A549 (cell line): ENCODE results near the gene C11orf68. TPM values are rescaled to one million over a fixed set of nuclear protein-coding genes. Genes with fewer than 3 reads are reported as not detected.

ENCODE experiments used
- ATAC-seq, 2 experiments: fragments of 200-7000 bp in 1 of 2; fragments of >200 bp in 1 of 2; cut with Nextera tagmentation in 1 of 2; cut with Tn5 transposase in 1 of 2; 3 replicates each; pipeline versions ENCODE4 v1.8.0 to v1.9.1; 2018 to 2020; ENCODE audit warnings: mild to moderate bottlenecking in 1 of 2, moderate library complexity in 1 of 2
- CTCF ChIA-PET: fragments of 300-600 bp; sonication (Branson Sonifier 250); formaldehyde crosslinking; extraction: SDS; loops from one replicate; lab custom pipeline; 2021; ENCODE audit warnings: antibody characterized with exemption, inconsistent platforms; lab: Yijun Ruan, JAX
- POLR2A ChIA-PET: fragments of 350-600 bp; formaldehyde crosslinking; extraction: SDS; loops from one replicate; lab custom pipeline; 2021; ENCODE audit warnings: antibody characterized with exemption, inconsistent platforms; lab: Yijun Ruan, JAX
- DNase-seq, 2 experiments: peaks; one replicate each; pipeline versions ENCODE4 v3.0.0 to v3.0.0-alpha.2; 2011 to 2016; ENCODE audit warnings: low read depth in 1 of 2, low spot score in 1 of 2
- FAIRE-seq: peaks from 2 replicates; lab custom pipeline; 2011; peaks lifted over from hg19 to GRCh38; lab: Jason Lieb, UNC
- H3K27ac ChIP-seq, 2 experiments: fragments of >200 bp; sonication (Bioruptor Twin); formaldehyde crosslinking; 3 replicates each; pipeline ENCODE4 v1.5.1; 2016 to 2017
- H3K4me1 ChIP-seq: fragments of >200 bp; sonication (Bioruptor Twin); formaldehyde crosslinking; 3 replicates; pipeline ENCODE4 v1.6.1; 2016
- H3K4me2 ChIP-seq: fragments of >200 bp; sonication (Bioruptor Twin); formaldehyde crosslinking; 3 replicates; pipeline ENCODE4 v1.6.1; 2016
- H3K4me3 ChIP-seq: fragments of >200 bp; sonication (Bioruptor Twin); formaldehyde crosslinking; 3 replicates; pipeline ENCODE4 v1.5.1; 2016
- H3K9me3 ChIP-seq: fragments of >200 bp; sonication (Bioruptor Twin); formaldehyde crosslinking; 3 replicates; pipeline ENCODE4 v1.6.1; 2016
- CBX8 ChIP-seq: fragments of 200-600 bp; sonication (generic); IDR thresholded peaks from 2 replicates; pipeline ENCODE4 v1.6.1; 2016
- EHF ChIP-seq: fragments of 250-450 bp; sonication (Bioruptor Pico); IDR thresholded peaks from 2 replicates; pipeline ENCODE4 v1.5.0; 2020; ENCODE audit warnings: mild to moderate bottlenecking
- EP300 ChIP-seq, 2 experiments: fragments of >200 bp; sonication (Bioruptor Twin); formaldehyde crosslinking; IDR thresholded peaks; 2 replicates in 1 of 2; 3 replicates in 1 of 2; pipeline ENCODE4 v1.6.1; 2016 to 2017
- FOSL2 ChIP-seq, 2 experiments: fragments of 450-650 bp in 1 of 2; fragments of >200 bp in 1 of 2; sonication (Bioruptor Twin) in 1 of 2; formaldehyde crosslinking; IDR thresholded peaks; 2 replicates each; pipeline versions ENCODE4 v1.5.0 to v1.6.1; 2016 to 2020; ENCODE audit warnings: mild to moderate bottlenecking in 1 of 2, moderate library complexity in 1 of 2
- HOXB5 ChIP-seq: fragments of 250-450 bp; sonication (Bioruptor Pico); IDR thresholded peaks from 2 replicates; pipeline ENCODE4 v1.5.0; 2020; ENCODE audit warnings: mild to moderate bottlenecking, moderate library complexity
- JUNB ChIP-seq: fragments of >200 bp; sonication (Bioruptor Twin); formaldehyde crosslinking; IDR thresholded peaks from 2 replicates; pipeline ENCODE4 v1.6.1; 2016
- NPAS2 ChIP-seq: fragments of 250-450 bp; sonication (Bioruptor Pico); IDR thresholded peaks from 2 replicates; pipeline ENCODE4 v1.8.0; 2022; ENCODE audit warnings: mild to moderate bottlenecking, moderate library complexity, borderline replicate concordance
- PBX3 ChIP-seq: IDR thresholded peaks from 2 replicates; pipeline ENCODE4 v1.6.1; 2012
- RAD21 ChIP-seq, 2 experiments: fragments of >200 bp in 1 of 2; sonication (Bioruptor Twin) in 1 of 2; formaldehyde crosslinking in 1 of 2; IDR thresholded peaks in 1 of 2; conservative IDR thresholded peaks in 1 of 2; 2 replicates in 1 of 2; 3 replicates in 1 of 2; pipeline ENCODE4 v1.6.1; 2012 to 2018; ENCODE audit warnings: inconsistent platforms in 1 of 2
- RFX5 ChIP-seq: fragments of 450-650 bp; IDR thresholded peaks from 2 replicates; pipeline ENCODE4 v1.7.1; 2014; ENCODE audit warnings: antibody characterized with exemption, mild to moderate bottlenecking, moderate library complexity
- SMC3 ChIP-seq: fragments of >200 bp; sonication (Bioruptor Twin); formaldehyde crosslinking; IDR thresholded peaks from 3 replicates; pipeline ENCODE4 v1.6.1; 2018; ENCODE audit warnings: inconsistent platforms
- SREBF2 ChIP-seq: fragments of 450-650 bp; IDR thresholded peaks from 2 replicates; pipeline ENCODE4 v1.6.1; 2014; ENCODE audit warnings: mild to moderate bottlenecking, moderate library complexity
- ZNF302 ChIP-seq: fragments of 250-450 bp; sonication (Bioruptor Pico); IDR thresholded peaks from 2 replicates; pipeline ENCODE4 v1.9.0; 2021; ENCODE audit warnings: inconsistent platforms, mild to moderate bottlenecking, moderate library complexity
- ZSCAN20 ChIP-seq: fragments of 250-450 bp; sonication (Bioruptor Pico); IDR thresholded peaks from 2 replicates; pipeline ENCODE4 v1.8.0; 2022; ENCODE audit warnings: mild to moderate bottlenecking, moderate library complexity
- WGBS: methylation state at CpG from one replicate; pipeline ENCODE4 v1.1.6; 2017; ENCODE audit errors: missing lambda C conversion rate; 5-methylcytosine and 5-hydroxymethylcytosine counted together
- polyA plus RNA-seq, 4 experiments: library from polyadenylated mRNA; depleted of rRNA in 3 of 4; stranded (reverse); fragments of >200 nt; fragmentation: RNase III in 1 of 4; extraction: RNeasy Plus Mini Kit Qiagen cat#74134 plus additional on column Dnase treatment in 1 of 4; gene quantifications; 2 replicates in 3 of 4; 3 replicates in 1 of 4; pipeline ENCODE4 v1.2.3, GENCODE V29; 2011 to 2017
- TF ChIP-seq, protein P1 (sequence below): fragments of 450-650 bp; IDR thresholded peaks from 2 replicates; pipeline ENCODE4 v1.6.1; 2014; ENCODE audit warnings: antibody characterized with exemption

Gene C11orf68
- polyA plus RNA-seq, 2 of the 4 experiments (the other 2 are of a cell fraction), result 10.6 to 17.0 TPM

DNA sequence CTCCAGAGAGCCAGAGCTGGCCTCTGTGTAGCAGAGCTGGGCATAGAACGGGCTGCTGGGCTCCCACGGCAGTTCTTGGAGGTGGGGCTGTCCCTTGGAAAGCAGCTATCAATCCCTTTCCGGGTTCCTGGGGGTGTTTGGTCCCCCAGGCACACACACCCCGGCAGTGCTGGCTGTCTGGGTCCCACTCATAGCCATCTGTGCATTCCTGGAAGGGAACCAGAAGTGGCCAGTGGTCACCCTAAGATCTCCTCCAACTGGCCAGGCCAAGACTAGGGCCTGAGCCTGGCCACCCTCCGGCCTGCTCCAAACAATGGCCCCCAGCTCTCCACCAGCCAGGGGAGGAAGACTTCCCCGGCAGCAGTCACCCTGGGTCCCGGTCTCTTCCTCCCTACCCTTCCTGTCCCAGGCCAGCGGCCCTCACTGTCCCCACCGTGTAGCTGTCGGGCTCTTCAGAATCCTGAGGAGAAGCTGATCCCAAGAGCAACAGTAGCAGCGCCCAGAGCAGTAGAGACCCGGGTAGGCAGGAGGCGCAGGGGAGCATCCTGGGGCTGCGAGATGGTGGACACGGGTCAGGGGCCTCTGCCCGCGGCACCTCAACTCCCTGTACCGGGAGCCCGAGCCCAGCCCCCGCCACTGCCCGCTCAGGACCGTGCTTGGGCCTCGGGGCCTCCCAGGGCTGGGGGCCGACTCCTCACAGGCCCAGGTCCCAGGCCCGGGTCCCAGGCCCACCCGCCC is 46.9 kb downstream of the C11orf68 start:
- TF ChIP-seq EP300 (IDR thresholded peaks at IDR 0.05), result no peak
- TF ChIP-seq HOXB5 (CRISPR knock-in tag), result no peak
- TF ChIP-seq, protein P1, sequence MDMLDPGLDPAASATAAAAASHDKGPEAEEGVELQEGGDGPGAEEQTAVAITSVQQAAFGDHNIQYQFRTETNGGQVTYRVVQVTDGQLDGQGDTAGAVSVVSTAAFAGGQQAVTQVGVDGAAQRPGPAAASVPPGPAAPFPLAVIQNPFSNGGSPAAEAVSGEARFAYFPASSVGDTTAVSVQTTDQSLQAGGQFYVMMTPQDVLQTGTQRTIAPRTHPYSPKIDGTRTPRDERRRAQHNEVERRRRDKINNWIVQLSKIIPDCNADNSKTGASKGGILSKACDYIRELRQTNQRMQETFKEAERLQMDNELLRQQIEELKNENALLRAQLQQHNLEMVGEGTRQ, result no peak
- no peak for TF ChIP-seq FOSL2 (IDR thresholded peaks at IDR 0.05)
- TF ChIP-seq FOSL2 (CRISPR knock-in tag; IDR thresholded peaks at IDR 0.05), result no peak
- no peak for TF ChIP-seq RFX5
- WGBS, result 90% methylated on average over 14 of the region's 26 CpGs
- POLR2A ChIA-PET, result interaction anchor here (0.6 to 1.8 kb wide), 5 partner anchors 12 to 19 kb away, joined by 3 to 10 read pairs (median 6); partner anchors contain the start of genes FIBP and MUS81
- CTCF ChIA-PET, result interaction anchor here (1.1 to 7.5 kb wide), 3 partner anchors 11 to 18 kb away, joined by 4 to 158 read pairs (median 78); partner anchors contain the start of genes CFL1, FIBP and MUS81
- Histone ChIP-seq H3K4me1 (peaks cover 6% of the 10 kb centered on the region), H3K27ac (peak overlapping the region in 1 of 2 experiments; percentile 82; a peak in 3 of 6 replicates), H3K9me3 (no peaks in the 10 kb centered on the region), H3K4me2 (no peak overlapping the region), H3K4me3 (no peak overlapping the region)
- no peak for FAIRE-seq
- ATAC-seq, result peak; percentile 1 to 6; a peak in 1 of 6 replicates
- no peak for DNase-seq

DNA sequence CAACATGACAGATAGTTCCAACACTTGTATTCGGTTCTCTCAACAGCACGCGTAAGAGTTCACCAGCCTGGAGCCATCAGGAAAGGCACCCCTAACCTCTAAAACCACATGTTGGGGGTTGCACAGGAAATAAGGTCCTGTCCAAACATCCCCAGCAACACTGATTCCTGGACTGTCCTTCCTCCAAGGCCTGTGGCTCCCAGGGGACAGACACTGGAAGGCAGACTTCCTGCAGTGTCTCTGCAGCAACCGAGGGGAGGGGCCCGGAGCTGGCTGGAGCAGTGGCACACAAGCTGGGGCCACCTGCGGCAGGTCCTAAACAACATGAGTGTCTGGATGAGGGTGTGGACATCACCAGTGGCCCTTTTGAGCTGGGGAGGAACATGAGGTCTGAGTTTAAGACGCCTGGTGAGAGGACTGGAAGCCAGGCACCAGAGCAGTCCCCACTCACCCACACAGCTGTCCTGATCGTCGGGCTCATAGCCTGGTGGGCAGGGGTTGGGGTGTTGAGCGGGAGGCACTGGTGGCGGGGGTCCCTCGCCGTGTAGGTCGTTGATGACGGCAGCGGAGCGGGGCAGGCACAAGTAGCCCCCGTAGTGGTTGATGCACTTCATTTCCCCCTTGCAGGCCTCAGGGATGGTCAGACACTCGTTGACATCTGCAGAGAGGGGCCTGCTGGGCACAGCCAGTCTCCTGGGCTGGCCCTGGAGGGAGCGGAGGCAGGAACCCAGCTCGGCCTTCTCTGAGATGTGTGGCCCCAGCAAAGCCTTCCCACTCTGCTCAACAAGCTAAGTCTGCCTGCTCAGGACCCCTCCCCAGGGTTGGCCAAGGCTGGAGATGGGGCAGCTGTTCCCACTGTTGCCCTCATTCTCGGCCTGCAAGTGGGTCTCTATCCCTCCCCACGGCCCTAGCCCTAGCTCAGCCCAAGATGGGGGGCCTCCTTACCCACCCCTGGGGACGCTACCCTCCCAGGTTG is 47.9 kb downstream of the C11orf68 start:
- no peak overlapping the region for H3K4me2 ChIP-seq

DNA sequence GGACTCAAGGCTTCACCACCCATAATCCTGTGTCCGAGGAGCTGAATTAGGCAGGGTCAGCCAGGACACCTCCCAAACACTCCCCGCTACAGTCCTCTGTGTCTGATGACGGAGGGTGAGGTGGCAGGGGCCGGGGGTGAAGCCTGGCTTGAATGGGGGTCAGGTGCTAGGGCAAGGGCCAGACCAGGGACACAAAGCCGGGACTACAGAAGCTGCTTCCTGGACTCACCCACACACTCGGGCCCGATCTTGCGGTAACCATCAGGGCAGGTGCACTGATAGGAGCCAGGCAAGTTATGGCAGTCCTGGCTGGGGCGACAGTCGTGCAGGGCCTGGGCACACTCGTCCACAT is 48.6 kb downstream of the C11orf68 start:
- DNase-seq (no peak), ATAC-seq (peak; percentile 1 to 5; a peak in 3 of 6 replicates)
- POLR2A ChIA-PET, result interaction anchor here (0.8 to 2.9 kb wide), 3 partner anchors 11 to 18 kb away, joined by 3 to 15 read pairs (median 4); partner anchors contain the start of genes FIBP and MUS81
- H3K27ac ChIP-seq, result no peak overlapping the region
- no peak overlapping the region for H3K4me2 ChIP-seq
- WGBS, result 88% methylated on average over 10 of the region's 11 CpGs
- TF ChIP-seq ZNF302, result no peak
- no peak for TF ChIP-seq RAD21 (conservative IDR thresholded peaks at IDR 0.05 in 1 of 2, IDR thresholded peaks at IDR 0.05 in 1 of 2)
- no peak for TF ChIP-seq EHF (CRISPR knock-in tag)
- TF ChIP-seq, all 56 proteins: peak for 0
- no peak for FAIRE-seq
- CTCF ChIA-PET, result interaction anchor here (1.3 to 7.5 kb wide), 4 partner anchors 10 to 159 kb away, joined by 3 to 158 read pairs (median 45); partner anchors contain the start of genes C11orf68, CFL1, FIBP and KAT5
- Histone ChIP-seq H3K4me1 (peaks cover 6% of the 10 kb centered on the region), H3K4me3 (no peak overlapping the region), H3K9me3 (no peaks in the 10 kb centered on the region)

More for the DNA sequence above, 47.9 kb downstream of the C11orf68 start:
- ChIA-PET CTCF (interaction anchor here (1.1 to 7.5 kb wide), 5 partner anchors 10 to 159 kb away, joined by 3 to 158 read pairs (median 12); partner anchors contain the start of genes C11orf68, CFL1, FIBP and KAT5), POLR2A (interaction anchor here (0.8 to 2.9 kb wide), 7 partner anchors 10 to 18 kb away, joined by 3 to 15 read pairs (median 6); partner anchors contain the start of genes FIBP and MUS81)
- peaks cover 6% of the 10 kb centered on the region for H3K4me1 ChIP-seq
- WGBS, result 77% methylated on average over 15 of the region's 24 CpGs
- no peak for TF ChIP-seq SMC3
- TF ChIP-seq CBX8, result no peak
- TF ChIP-seq JUNB, result no peak
- no peak for TF ChIP-seq ZSCAN20 (CRISPR knock-in tag)
- no peak for TF ChIP-seq PBX3
- TF ChIP-seq NPAS2, result no peak
- no peak for TF ChIP-seq SREBF2
- no peak overlapping the region for H3K4me3 ChIP-seq
- H3K9me3 ChIP-seq, result no peaks in the 10 kb centered on the region
- no peak for FAIRE-seq
- H3K27ac ChIP-seq, result peak overlapping the region in 1 of 2 experiments; percentile 35; a peak in 2 of 6 replicates
- no peak for DNase-seq
- peak; percentile 6 to 7; a peak in 3 of 6 replicates for ATAC-seq
